Tibial artery (tissue), 4 donors: Measurements from ENCODE around the gene CELF4.

ENCODE experiments used
- DNase-seq, 2 donors: peaks; one replicate each; pipeline ENCODE4 v3.0.0-alpha.2; 2019
- H3K27ac ChIP-seq, 2 donors: fragments of 200-600 bp; sonication (generic) in 1 of 2; 1 replicate in 1 of 2; 2 replicates in 1 of 2; pipeline ENCODE4 v1.5.1; 2018 to 2019; ENCODE audit warnings: mild to moderate bottlenecking in 1 of 2
- H3K27me3 ChIP-seq, 2 donors: fragments of 200-600 bp; sonication (generic) in 1 of 2; one replicate each; pipeline versions ENCODE4 v1.5.1 to v1.6.0; 2016 to 2019
- H3K36me3 ChIP-seq, 3 donors: fragments of 200-600 bp; sonication (generic) in 2 of 3; one replicate each; pipeline ENCODE4 v1.5.1; 2016 to 2019; ENCODE audit warnings: mild to moderate bottlenecking in 2 of 3
- H3K4me1 ChIP-seq, 4 donors: fragments of 200-600 bp; sonication (generic) in 2 of 4; 1 replicate in 3 of 4; 2 replicates in 1 of 4; pipeline ENCODE4 v1.5.1; 2016 to 2019
- H3K4me3 ChIP-seq, 2 donors: fragments of 200-600 bp; sonication (generic) in 1 of 2; 1 replicate in 1 of 2; 2 replicates in 1 of 2; pipeline ENCODE4 v1.5.1; 2018 to 2019; ENCODE audit warnings: mild to moderate bottlenecking in 2 of 2
- H3K9me3 ChIP-seq, 3 donors: fragments of 200-600 bp; sonication (generic) in 1 of 3; one replicate each; pipeline ENCODE4 v1.5.1; 2016 to 2019
- intact Hi-C: fragments of 100-400 bp; cut with DNase I; formaldehyde crosslinking; loops from one replicate; pipeline ENCODE4 v1.15.0; 2023; ENCODE audit warnings: low total_unique reads
- TF ChIP-seq, protein P1 (sequence below), 2 experiments: fragments of 200-600 bp in 1 of 2; fragments of 450-650 bp in 1 of 2; IDR thresholded peaks; one replicate each; pipeline ENCODE4 v1.5.1; 2017 to 2019; ENCODE audit warnings: antibody characterized with exemption in 2 of 2, mild to moderate bottlenecking in 1 of 2, moderate library complexity in 1 of 2

The CELF4 gene

DNA sequence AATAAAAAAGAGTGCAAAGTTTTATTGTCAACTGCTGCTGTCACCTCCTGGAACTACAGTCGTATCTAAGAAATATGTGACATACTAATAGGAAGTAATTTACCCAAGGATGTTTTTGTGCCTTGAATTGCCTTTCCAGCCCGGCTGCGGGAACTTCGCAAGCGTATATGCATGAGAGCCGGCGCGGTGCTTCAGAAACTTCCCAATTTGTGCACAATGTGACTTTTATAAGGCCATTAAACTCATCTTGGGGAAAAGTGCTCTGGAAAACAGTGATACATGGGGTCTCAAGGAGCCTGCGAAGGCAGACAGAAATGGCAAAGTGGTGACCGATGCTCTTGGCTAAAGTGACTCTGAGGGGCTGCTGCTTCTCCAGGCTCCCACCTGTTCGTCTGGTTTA is 41.7 kb upstream of the CELF4 start:
- H3K36me3 ChIP-seq = no peaks in the 10 kb centered on the region
- peaks cover 0 to 3% of the 10 kb centered on the region in 2 donors for H3K27me3 ChIP-seq
- no peak overlapping the region for H3K27ac ChIP-seq
- no peak for DNase-seq
- intact Hi-C loops = no loop called here
- TF ChIP-seq, protein P1, sequence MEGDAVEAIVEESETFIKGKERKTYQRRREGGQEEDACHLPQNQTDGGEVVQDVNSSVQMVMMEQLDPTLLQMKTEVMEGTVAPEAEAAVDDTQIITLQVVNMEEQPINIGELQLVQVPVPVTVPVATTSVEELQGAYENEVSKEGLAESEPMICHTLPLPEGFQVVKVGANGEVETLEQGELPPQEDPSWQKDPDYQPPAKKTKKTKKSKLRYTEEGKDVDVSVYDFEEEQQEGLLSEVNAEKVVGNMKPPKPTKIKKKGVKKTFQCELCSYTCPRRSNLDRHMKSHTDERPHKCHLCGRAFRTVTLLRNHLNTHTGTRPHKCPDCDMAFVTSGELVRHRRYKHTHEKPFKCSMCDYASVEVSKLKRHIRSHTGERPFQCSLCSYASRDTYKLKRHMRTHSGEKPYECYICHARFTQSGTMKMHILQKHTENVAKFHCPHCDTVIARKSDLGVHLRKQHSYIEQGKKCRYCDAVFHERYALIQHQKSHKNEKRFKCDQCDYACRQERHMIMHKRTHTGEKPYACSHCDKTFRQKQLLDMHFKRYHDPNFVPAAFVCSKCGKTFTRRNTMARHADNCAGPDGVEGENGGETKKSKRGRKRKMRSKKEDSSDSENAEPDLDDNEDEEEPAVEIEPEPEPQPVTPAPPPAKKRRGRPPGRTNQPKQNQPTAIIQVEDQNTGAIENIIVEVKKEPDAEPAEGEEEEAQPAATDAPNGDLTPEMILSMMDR (IDR thresholded peaks at IDR 0.05) = no peak
- H3K4me3 ChIP-seq = no peak overlapping the region
- H3K9me3 ChIP-seq = no peaks in the 10 kb centered on the region
- no peaks in the 10 kb centered on the region for H3K4me1 ChIP-seq

DNA sequence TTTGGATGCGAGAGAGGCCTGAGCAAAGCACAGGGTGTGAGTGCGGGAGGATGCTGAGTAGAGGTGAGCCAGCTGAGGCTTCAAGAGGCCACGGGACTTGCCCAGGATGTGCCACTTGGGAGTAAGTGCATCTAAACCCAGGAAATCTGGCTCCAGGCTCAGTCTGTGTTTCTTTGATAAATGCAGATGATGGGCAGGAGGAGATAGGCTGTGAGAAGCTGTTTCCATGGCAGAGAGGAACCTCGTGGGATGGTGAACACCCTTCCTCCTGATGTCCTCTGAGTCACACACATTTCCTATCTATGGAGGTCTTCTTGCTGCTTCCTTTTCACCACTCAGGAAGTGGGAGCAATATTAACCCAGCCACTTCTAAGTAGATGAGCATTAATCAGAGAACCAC is 38.4 kb upstream of the CELF4 start:
- intact Hi-C loops = no loop called here

DNA sequence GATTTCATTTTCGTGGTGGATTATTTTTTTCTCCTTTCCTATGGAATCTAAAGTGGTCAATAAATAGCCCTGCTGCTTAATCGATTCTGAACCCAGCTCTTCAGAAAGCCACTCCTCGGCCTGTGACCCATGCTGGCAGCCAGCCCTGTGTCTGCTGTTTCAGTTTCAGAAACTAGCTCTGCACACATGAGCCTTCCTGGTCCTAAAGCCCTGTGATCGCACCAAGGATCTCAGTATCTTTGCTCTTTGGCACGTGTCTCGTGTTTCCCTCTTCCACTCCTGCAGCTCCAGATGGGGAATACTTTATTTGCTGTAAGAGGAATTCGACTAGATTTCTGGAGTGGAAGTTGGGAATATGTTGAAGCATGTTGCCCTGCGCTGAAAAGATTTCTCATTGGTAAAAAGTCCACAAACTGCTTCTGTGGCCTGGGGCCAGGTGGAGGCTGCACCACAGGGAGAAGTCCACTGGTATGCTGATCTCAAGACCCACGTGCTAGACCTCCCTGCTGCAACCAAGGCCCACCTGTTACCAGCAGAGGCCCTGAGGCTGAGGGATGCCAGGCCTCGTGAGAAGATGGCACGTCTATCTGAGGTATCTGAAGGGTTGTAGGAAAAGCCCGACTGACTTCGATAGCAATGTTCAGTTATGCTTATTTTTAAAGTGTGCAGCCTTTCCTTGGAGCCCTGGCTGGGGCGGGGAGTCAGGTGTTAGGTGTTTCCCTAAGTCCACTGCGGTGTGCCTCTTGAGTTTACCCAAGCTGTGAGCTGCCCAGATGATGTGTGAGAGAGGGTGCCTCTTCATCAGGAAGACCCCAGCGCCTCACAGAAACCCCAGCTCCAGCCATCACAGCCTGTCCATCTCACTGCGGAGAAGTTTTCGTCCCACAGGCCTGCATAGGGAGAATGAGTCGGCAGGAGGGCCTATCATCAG is 33.6 kb upstream of the CELF4 start:
- intact Hi-C loops = no loop called here
- Histone ChIP-seq H3K4me1 (no peaks in the 10 kb centered on the region), H3K36me3 (no peaks in the 10 kb centered on the region), H3K9me3 (no peaks in the 10 kb centered on the region), H3K27ac (no peak overlapping the region), H3K4me3 (no peak overlapping the region), H3K27me3 (no peaks in the 10 kb centered on the region)
- no peak for DNase-seq
- TF ChIP-seq, protein P1 (IDR thresholded peaks at IDR 0.05) = no peak

More for the DNA sequence above, 38.4 kb upstream of the CELF4 start:
- H3K4me3 ChIP-seq = no peak overlapping the region
- no peak for DNase-seq
- H3K9me3 ChIP-seq = no peaks in the 10 kb centered on the region
- no peaks in the 10 kb centered on the region for H3K4me1 ChIP-seq
- H3K27me3 ChIP-seq = peaks cover 0 to 1% of the 10 kb centered on the region in 2 donors
- no peaks in the 10 kb centered on the region for H3K36me3 ChIP-seq
- TF ChIP-seq, protein P1 (IDR thresholded peaks at IDR 0.05) = no peak
- no peak overlapping the region for H3K27ac ChIP-seq

DNA sequence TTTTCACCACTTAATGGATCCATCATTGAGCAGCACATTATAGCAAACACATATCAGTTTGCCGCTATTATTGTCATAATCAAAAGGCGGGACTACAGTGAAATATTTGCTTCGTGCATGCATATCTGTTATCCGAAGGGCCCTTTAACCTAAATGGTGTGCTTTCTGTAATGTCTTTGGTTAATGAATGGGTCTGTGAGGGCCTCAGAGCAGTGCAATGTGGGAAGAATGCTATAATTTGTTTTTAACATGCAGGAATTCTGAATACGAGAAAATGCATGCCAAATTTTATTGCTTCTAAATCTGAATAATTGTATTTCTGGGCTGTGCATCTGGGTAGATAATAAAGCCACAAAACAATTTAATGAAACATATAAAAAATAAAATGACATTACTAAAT is 32.8 kb upstream of the CELF4 start:
- DNase-seq = no peak

DNA sequence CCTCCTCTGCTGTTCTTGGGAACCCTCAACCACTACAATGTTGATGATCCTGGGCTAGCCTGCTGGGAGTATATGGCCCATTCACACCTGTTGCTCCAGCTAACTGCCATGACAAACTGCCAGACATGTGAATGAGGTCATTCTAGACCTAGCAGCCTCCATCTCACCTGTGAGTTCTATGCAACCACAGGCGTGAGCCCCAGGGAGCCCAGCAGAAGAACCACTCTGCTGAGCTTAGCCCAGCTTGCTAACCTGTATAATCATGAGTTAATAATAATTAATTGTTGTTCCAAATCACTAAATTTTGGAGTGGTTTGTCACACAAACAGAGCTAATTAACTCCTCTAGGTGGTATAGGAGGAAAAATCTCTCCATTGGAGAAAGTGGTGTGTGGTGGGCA is 24.7 kb upstream of the CELF4 start:
- Histone ChIP-seq H3K4me3 (no peak overlapping the region), H3K36me3 (no peaks in the 10 kb centered on the region), H3K4me1 (no peaks in the 10 kb centered on the region), H3K9me3 (peaks cover 0 to 6% (median 5%) of the 10 kb centered on the region in 3 donors), H3K27ac (no peak overlapping the region), H3K27me3 (peaks cover 0 to 5% of the 10 kb centered on the region in 2 donors)
- TF ChIP-seq, protein P1 (IDR thresholded peaks at IDR 0.05) = no peak
- intact Hi-C loops = no loop called here
- no peak for DNase-seq

More for the DNA sequence above, 32.8 kb upstream of the CELF4 start:
- Histone ChIP-seq H3K36me3 (no peaks in the 10 kb centered on the region), H3K4me3 (no peak overlapping the region), H3K9me3 (no peaks in the 10 kb centered on the region), H3K27me3 (no peaks in the 10 kb centered on the region), H3K4me1 (no peaks in the 10 kb centered on the region), H3K27ac (no peak overlapping the region)
- TF ChIP-seq, protein P1 (IDR thresholded peaks at IDR 0.05) = no peak
- intact Hi-C loops = no loop called here
